Measurements from ENCODE around the gene BMPR2.

- TF ChIP-seq CTCF (IDR thresholded peaks at IDR 0.05) (no peak), POLR2A (IDR thresholded peaks at IDR 0.05) (no peak)
Measured at GRCh38 chr2:202410092-202410491, 34.0 kb downstream of the BMPR2 start.

Measured in breast epithelium (tissue), 3 donors.